ENCODE measurements around the gene RFX8.

DNA sequence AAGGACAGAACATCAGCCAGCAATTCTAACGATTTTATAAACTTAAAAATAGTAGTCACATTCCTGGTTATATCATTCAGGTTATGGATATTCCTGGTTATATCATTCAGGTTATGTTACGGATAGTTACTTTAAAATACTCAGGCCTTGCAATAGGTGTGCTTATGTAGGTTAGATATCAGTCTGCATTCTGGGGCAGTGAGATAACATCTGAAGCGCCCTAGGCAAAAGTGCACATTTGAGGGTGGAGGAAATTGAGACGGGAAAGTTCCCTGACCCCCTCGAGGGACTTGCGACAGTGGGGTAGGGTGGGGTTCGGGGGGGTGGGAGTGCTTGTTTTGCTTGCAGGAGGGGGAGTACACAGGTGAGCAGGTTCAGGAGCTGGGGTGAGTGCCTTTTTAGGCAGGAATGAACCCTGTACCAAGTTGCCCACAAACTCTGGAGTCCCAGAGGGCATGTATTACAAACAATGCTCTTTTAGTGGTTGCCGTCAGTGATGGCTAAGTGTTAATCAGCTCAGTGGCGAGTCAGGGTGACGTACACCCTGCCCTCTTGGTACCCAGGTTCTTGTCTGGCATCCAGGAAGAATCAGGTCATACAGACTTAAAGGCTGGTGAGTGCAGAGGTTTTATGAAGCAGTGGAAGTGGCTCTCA is 119.4 kb downstream of the RFX8 start:
- TF ChIP-seq ZNF384 (IDR thresholded peaks at IDR 0.05) (no peak), FOXA1 (IDR thresholded peaks at IDR 0.05) (no peak), FOXK2 (IDR thresholded peaks at IDR 0.05) (no peak), LEF1 (IDR thresholded peaks at IDR 0.05; ENCODE audit: borderline replicate concordance) (no peak), SP1 (IDR thresholded peaks at IDR 0.05) (no peak), SUZ12 (IDR thresholded peaks at IDR 0.05) (no peak), ELF4 (IDR thresholded peaks at IDR 0.05) (no peak), BHLHE40 (IDR thresholded peaks at IDR 0.05; ENCODE audit: borderline replicate concordance) (no peak), TARDBP (IDR thresholded peaks at IDR 0.05) (no peak), ARNT (IDR thresholded peaks at IDR 0.05) (no peak)
